Limb (tissue), 2 donors: ENCODE data around the gene TMEM52.
A peak's percentile ranks its signal among the peaks of the same experiment; 100 is the strongest.
"Not testable (repeated sequence)": the region's sequence is repeated elsewhere in the genome, so short reads cannot be mapped to it uniquely, and the experiment has no call there.

Experiments
- DNase-seq, 2 donors: peaks; one replicate each; pipeline ENCODE4 v3.0.0-alpha.2; 2016; ENCODE audit errors: extremely low spot score in 2 of 2

The TMEM52 gene

GRCh38 chr1:1946540-1946939, 27.5 kb upstream of the TMEM52 start:
- DNase-seq = peak in 1 of 2 donors; percentile 27

- DNase-seq = no peak
Observed at GRCh38 chr1:1945782-1946393, 26.8 kb upstream of the TMEM52 start.

- DNase-seq = peak; percentile 18 to 73
Observed at GRCh38 chr1:1943834-1944570, 24.9 kb upstream of the TMEM52 start.

- DNase-seq = no peak
Observed at GRCh38 chr1:1942753-1943656, 23.9 kb upstream of the TMEM52 start.

GRCh38 chr1:1941868-1942752, 23.0 kb upstream of the TMEM52 start:
- DNase-seq = no peak

- no peak for DNase-seq
Observed at GRCh38 chr1:1941211-1941841, 22.2 kb upstream of the TMEM52 start.

GRCh38 chr1:1940123-1940425, 21.0 kb upstream of the TMEM52 start:
- no peak for DNase-seq

- no peak for DNase-seq
Observed at GRCh38 chr1:1939296-1940122, 20.4 kb upstream of the TMEM52 start.

- no peak for DNase-seq
Observed at GRCh38 chr1:1938613-1939295, 19.7 kb upstream of the TMEM52 start.

GRCh38 chr1:1938276-1938573, 19.1 kb upstream of the TMEM52 start:
- no peak for DNase-seq

GRCh38 chr1:1937549-1938275, 18.6 kb upstream of the TMEM52 start:
- no peak for DNase-seq

GRCh38 chr1:1937061-1937460, 18.0 kb upstream of the TMEM52 start:
- no peak for DNase-seq

GRCh38 chr1:1934848-1935247, 15.8 kb upstream of the TMEM52 start:
- not testable (repeated sequence) for DNase-seq

GRCh38 chr1:1929639-1930545, 10.8 kb upstream of the TMEM52 start:
- DNase-seq = no peak

GRCh38 chr1:1929102-1929638, 10.1 kb upstream of the TMEM52 start:
- no peak for DNase-seq

- no peak for DNase-seq
Observed at GRCh38 chr1:1928231-1929101, 9.4 kb upstream of the TMEM52 start.

GRCh38 chr1:1927751-1928150, 8.7 kb upstream of the TMEM52 start:
- DNase-seq = no peak
